Cardiac fibroblast (primary cell): Measurements from ENCODE around the gene PRPF39.
"Not testable (repeated sequence)": the region's sequence is repeated elsewhere in the genome, so short reads cannot be mapped to it uniquely, and the experiment has no call there.

Source experiments
- DNase-seq, 2 donors: peaks; one replicate each; pipeline versions ENCODE4 v3.0.0 to v3.0.0-alpha.2; 2010; ENCODE audit warnings: low read depth in 2 of 2
- H3K4me3 ChIP-seq, 2 donors: replicated peaks in 1 of 2; 1 replicate in 1 of 2; 2 replicates in 1 of 2; pipeline ENCODE4 v1.5.1; 2011; ENCODE audit warnings: low read depth in 2 of 2, low read length in 2 of 2, mild to moderate bottlenecking in 2 of 2, moderate library complexity in 1 of 2
- TF ChIP-seq, protein P1 (sequence below): IDR thresholded peaks from one replicate; pipeline ENCODE4 v1.5.1; 2011; ENCODE audit warnings: low read depth, mild to moderate bottlenecking, low read length, inconsistent platforms

The PRPF39 gene

DNA sequence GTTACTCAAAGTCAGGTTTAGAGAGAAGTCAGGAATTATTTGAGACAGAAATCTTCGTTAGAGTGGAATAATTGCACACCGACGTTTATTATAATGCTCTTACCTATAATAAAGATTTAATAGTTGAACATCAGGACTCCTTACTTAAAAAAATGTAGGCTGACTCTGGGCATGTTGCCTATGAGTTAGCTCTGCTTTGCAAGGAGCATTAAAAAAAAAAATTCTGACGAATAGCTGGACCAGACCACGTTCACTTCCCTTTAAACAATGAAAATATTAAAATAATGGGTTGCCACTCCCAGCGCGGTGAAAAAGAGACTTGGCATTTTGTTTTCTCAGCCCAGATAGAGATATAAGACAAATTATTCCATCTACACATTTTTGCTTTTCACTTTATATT lies 51.2 kb downstream of the PRPF39 start:
- DNase-seq, result peak in 1 of 2 donors; percentile 55
- TF ChIP-seq, protein P1, sequence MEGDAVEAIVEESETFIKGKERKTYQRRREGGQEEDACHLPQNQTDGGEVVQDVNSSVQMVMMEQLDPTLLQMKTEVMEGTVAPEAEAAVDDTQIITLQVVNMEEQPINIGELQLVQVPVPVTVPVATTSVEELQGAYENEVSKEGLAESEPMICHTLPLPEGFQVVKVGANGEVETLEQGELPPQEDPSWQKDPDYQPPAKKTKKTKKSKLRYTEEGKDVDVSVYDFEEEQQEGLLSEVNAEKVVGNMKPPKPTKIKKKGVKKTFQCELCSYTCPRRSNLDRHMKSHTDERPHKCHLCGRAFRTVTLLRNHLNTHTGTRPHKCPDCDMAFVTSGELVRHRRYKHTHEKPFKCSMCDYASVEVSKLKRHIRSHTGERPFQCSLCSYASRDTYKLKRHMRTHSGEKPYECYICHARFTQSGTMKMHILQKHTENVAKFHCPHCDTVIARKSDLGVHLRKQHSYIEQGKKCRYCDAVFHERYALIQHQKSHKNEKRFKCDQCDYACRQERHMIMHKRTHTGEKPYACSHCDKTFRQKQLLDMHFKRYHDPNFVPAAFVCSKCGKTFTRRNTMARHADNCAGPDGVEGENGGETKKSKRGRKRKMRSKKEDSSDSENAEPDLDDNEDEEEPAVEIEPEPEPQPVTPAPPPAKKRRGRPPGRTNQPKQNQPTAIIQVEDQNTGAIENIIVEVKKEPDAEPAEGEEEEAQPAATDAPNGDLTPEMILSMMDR, result no peak
- H3K4me3 ChIP-seq, result peak overlapping the region; percentile 38 to 88

DNA sequence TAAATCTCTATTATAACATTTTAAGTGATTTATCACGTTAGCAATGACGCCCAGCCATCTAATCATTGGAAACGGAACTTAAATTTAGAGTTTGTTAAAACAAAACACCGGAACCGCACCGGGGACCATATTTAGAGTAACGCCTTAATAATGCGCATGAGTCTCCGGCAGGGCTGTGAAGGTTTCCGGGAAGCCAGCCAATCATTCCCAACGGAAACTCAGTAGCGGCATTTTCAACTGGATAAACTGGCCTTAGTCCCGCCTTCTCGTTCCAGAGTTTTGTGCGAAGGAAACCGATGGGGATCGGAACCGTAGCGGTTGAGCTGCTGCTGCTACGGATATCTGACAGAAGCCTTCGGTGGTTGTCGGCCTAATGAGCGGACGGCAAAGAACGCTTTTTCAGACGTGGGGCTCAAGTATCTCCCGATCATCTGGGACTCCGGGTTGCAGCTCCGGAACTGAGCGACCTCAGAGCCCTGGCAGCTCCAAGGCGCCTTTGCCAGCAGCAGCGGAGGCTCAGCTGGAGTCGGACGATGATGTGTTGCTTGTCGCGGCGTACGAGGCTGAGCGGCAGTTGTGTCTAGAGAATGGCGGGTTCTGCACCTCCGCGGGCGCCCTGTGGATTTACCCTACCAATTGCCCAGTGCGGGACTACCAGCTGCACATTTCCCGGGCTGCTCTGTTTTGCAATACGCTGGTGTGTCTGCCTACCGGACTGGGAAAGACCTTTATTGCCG lies 51.9 kb downstream of the PRPF39 start, which contains the start of gene FANCM:
FANCM (plus strand) TSS at position 272 of the 737 bp plus-strand sequence; CDS start at position 374, 102 bp downstream.
- peak; percentile 99 for DNase-seq
- TF ChIP-seq, protein P1, result no peak
- H3K4me3 ChIP-seq, result peak within 1 kb of the TSS; percentile 88 to 91

DNA sequence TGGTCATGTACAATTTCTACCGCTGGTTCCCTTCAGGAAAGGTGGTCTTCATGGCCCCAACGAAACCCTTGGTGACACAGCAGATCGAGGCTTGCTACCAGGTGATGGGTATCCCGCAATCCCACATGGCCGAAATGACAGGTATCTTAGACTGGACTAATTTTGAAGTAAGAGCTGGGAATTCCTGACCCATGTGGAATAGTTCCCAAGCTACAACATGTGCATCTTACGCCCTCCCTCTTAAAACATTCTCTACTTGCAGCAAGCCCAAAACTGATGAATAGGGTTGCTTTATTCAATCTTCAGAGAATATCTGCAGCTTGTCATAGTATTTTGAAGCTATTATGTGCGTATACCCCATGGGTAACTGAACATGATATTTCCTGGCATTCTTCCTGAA lies 52.5 kb downstream of the PRPF39 start:
- no peak for DNase-seq
- H3K4me3 ChIP-seq, result peak overlapping the region; percentile 88 to 91
- TF ChIP-seq, protein P1, result no peak

DNA sequence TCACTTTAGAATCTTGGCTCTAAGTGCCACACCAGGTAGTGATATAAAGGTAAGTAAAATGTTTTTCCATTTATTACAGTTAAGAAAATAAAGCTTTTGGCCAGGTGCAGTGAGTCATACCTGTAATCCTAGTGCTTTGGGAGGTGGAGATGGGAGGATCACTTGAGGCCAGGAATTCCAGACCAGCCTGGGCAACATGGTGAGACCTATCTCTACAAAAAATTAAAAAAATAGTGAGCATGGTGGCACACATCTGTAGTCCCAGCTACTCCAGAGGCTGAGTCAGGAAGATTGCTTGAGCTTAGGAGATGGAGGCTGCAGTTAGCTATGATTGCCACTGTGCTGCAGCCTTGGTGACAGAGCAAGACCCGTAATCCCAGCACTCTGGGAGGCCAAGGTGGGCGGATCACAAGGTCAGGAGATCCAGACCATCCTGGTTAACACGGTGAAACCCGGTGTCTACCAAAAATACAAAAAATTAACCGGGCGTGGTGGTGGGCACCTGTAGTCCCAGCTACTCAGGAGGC lies 56.8 kb downstream of the PRPF39 start:
- no peak overlapping the region for H3K4me3 ChIP-seq
- TF ChIP-seq, protein P1, result no peak
- no peak for DNase-seq

DNA sequence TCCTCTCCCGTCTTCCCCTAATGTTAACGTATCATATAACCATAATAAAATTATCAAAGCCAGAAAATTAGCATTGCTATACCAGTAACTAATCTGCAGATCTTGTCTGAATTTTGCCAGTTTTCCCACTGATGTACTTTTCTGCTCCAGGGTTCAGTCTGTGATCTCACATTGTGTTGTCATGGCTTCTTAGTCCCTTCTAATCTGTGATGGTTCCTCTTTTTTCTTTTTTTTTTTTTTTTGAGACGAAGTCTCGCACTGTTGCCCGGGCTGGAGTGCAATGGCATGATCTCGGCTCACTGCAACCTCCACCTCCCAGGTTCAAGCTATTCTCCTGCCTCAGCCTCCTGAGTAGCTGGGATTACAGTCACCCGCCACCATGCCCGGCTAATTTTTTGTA lies 58.2 kb downstream of the PRPF39 start:
- H3K4me3 ChIP-seq, DNase-seq: not testable (repeated sequence)

DNA sequence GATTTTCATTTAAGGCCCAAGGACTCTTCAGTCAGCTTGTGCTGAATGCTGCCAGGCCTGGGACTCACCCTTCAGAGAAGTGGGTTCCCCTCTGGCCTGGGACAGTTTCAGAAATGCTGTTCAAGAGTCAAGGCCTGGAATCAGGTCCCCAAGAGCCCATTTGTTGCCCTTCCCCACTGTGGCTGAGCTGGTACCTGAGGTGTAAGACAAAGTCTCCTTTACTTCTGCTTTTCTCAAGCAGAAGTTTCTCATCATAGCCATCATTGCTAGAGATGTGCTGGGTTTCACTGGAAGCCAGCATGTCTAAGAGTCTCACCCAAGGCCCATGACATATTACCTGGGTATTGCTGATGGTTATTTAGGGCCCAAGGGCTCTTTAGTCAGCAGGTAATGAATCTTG lies 60.7 kb downstream of the PRPF39 start:
- TF ChIP-seq, protein P1, result no peak
- DNase-seq, result no peak
- no peak overlapping the region for H3K4me3 ChIP-seq

DNA sequence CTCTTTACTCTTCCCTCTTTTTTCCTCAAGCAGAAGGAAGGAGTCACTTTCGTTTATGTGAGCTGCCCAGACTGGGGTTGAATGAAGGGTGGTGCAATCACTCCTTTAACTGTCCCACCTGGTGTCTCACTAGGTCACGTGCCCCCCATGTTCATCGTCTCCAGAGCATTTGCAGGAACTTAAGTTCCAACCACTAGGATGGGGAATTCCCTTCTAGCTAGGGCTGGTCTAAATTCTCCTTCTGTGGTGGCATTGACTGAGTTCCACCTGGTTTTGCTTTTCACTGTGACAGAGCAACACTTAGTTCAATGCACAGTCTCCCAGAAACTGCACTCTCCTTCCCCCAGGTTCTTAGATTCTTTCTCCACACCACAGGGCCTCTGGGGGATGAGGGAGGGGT lies 61.3 kb downstream of the PRPF39 start:
- DNase-seq, result no peak
- H3K4me3 ChIP-seq, result no peak overlapping the region
- TF ChIP-seq, protein P1, result no peak
